Osteoblast (primary cell): ENCODE data around the gene PITRM1. TPM values are rescaled to one million over a fixed set of nuclear protein-coding genes. Genes with fewer than 3 reads are reported as not detected.

ENCODE experiments used
- DNase-seq: peaks from one replicate; pipeline ENCODE4 v3.0.0; 2011; ENCODE audit warnings: low spot score, mixed read lengths; ENCODE audit not compliant: insufficient read length; ENCODE audit errors: missing footprints
- H2AFZ ChIP-seq: 2 replicates; pipeline ENCODE4 v1.6.0; 2011; ENCODE audit warnings: mild to moderate bottlenecking, low read length
- H3K27ac ChIP-seq: 2 replicates; pipeline ENCODE4 v1.5.1; 2011; ENCODE audit warnings: mild to moderate bottlenecking, low read depth, low read length, moderate library complexity
- H3K27me3 ChIP-seq: 2 replicates; pipeline ENCODE4 v1.6.0; 2012; ENCODE audit warnings: mild to moderate bottlenecking, control low read depth, inconsistent platforms, low read length, moderate library complexity; ENCODE audit not compliant: insufficient read depth
- H3K36me3 ChIP-seq: 2 replicates; pipeline ENCODE4 v1.5.1; 2011; ENCODE audit warnings: mild to moderate bottlenecking, low read length, control low read depth, moderate library complexity; ENCODE audit not compliant: insufficient read depth
- H3K4me1 ChIP-seq: 2 replicates; pipeline ENCODE4 v1.5.1; 2011; ENCODE audit warnings: mild to moderate bottlenecking, low read length, control low read depth, moderate library complexity; ENCODE audit not compliant: insufficient read depth
- H3K4me2 ChIP-seq: 2 replicates; pipeline ENCODE4 v1.6.0; 2011; ENCODE audit warnings: mild to moderate bottlenecking, low read length; ENCODE audit not compliant: insufficient read depth
- H3K4me3 ChIP-seq: fragments of 200-600 bp; sonication (generic); 3 replicates; pipeline ENCODE4 v1.5.1; 2012; ENCODE audit warnings: mild to moderate bottlenecking, low read length, inconsistent platforms; ENCODE audit not compliant: insufficient read depth
- H3K79me2 ChIP-seq: 2 replicates; pipeline ENCODE4 v1.6.0; 2012; ENCODE audit warnings: mild to moderate bottlenecking, low read length, control low read depth, inconsistent platforms; ENCODE audit not compliant: insufficient read depth
- H3K9me3 ChIP-seq: 2 replicates; pipeline ENCODE4 v1.5.1; 2011; ENCODE audit warnings: low read depth, low read length, control low read depth
- H4K20me1 ChIP-seq: 2 replicates; pipeline ENCODE4 v1.6.0; 2012; ENCODE audit warnings: mild to moderate bottlenecking, low read length, control low read depth; ENCODE audit not compliant: insufficient read depth
- CTCF ChIP-seq: IDR thresholded peaks from 2 replicates; pipeline ENCODE4 v1.5.1; 2011; ENCODE audit warnings: mild to moderate bottlenecking, low read depth, low read length, moderate library complexity; ENCODE audit errors: extremely low read depth
- total RNA-seq: library from RNA; depleted of rRNA; stranded (reverse); fragments of >200 nt; gene quantifications from 2 replicates; pipeline ENCODE4 v1.2.3, GENCODE V29; 2012

The PITRM1 gene
- total RNA-seq, 1 donor = 89.8 TPM

- Histone ChIP-seq H3K27me3 (no peaks in the 10 kb centered on the region), H3K4me2 (no peak overlapping the region), H3K27ac (no peak overlapping the region), H3K4me3 (no peak overlapping the region), H2AFZ (no peak overlapping the region), H3K4me1 (peaks cover 3% of the 10 kb centered on the region), H4K20me1 (peaks cover 2% of the 10 kb centered on the region), H3K79me2 (no peaks in the 10 kb centered on the region), H3K36me3 (peaks cover 96% of the 10 kb centered on the region), H3K9me3 (no peaks in the 10 kb centered on the region)
- no peak for TF ChIP-seq CTCF
- DNase-seq = no peak
Observed at GRCh38 chr10:3141351-3142005, 31.1 kb downstream of the PITRM1 start.

GRCh38 chr10:3140280-3140679 is 32.3 kb downstream of the PITRM1 start:
- Histone ChIP-seq H3K36me3 (peaks cover 98% of the 10 kb centered on the region), H3K27ac (no peak overlapping the region), H3K4me2 (no peak overlapping the region), H3K4me1 (peaks cover 3% of the 10 kb centered on the region), H3K9me3 (no peaks in the 10 kb centered on the region), H3K4me3 (no peak overlapping the region), H2AFZ (no peak overlapping the region), H3K79me2 (no peaks in the 10 kb centered on the region), H4K20me1 (peaks cover 2% of the 10 kb centered on the region), H3K27me3 (no peaks in the 10 kb centered on the region)
- TF ChIP-seq CTCF = no peak
- no peak for DNase-seq

GRCh38 chr10:3139216-3139910 is 33.2 kb downstream of the PITRM1 start:
- Histone ChIP-seq H3K4me1 (peaks cover 3% of the 10 kb centered on the region), H4K20me1 (peaks cover 2% of the 10 kb centered on the region), H3K4me2 (no peak overlapping the region), H3K79me2 (no peaks in the 10 kb centered on the region), H3K4me3 (no peak overlapping the region), H2AFZ (no peak overlapping the region), H3K36me3 (peaks cover 98% of the 10 kb centered on the region), H3K27ac (no peak overlapping the region), H3K27me3 (no peaks in the 10 kb centered on the region), H3K9me3 (no peaks in the 10 kb centered on the region)
- no peak for DNase-seq
- no peak for TF ChIP-seq CTCF

GRCh38 chr10:3137958-3138726 is 34.4 kb downstream of the PITRM1 start:
- Histone ChIP-seq H3K4me2 (no peak overlapping the region), H2AFZ (no peak overlapping the region), H3K4me1 (peaks cover 3% of the 10 kb centered on the region), H4K20me1 (peaks cover 2% of the 10 kb centered on the region), H3K79me2 (no peaks in the 10 kb centered on the region), H3K27me3 (no peaks in the 10 kb centered on the region), H3K36me3 (peaks cover 98% of the 10 kb centered on the region), H3K27ac (peak overlapping the region; percentile 75), H3K4me3 (no peak overlapping the region), H3K9me3 (no peaks in the 10 kb centered on the region)
- TF ChIP-seq CTCF = no peak
- DNase-seq = peak; percentile 66
